Pons (tissue), 1 donor: ENCODE data around the gene ADAM17.

Experiments
- DNase-seq: peaks from one replicate; pipeline ENCODE4 v3.0.0-alpha.2; 2016; ENCODE audit warnings: low spot score

ADAM17 gene

DNA sequence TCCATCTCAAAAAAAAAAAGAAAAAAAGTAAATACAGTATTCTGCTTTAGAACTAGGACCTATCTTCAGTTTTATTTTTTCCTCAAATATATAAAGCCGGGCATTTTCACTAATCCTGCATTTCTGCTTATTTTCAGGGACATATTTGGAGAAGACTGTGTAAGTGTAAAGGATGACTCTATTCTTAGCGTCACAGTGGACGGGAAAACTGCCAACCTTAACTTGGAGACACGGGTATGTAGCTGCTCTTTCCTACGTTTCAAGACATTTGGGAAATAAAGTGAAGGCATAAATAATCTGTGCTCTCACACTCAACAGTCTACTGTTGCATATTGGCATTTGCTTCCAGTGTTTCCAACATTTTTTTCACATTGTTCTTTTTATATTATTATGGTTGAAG lies 84.4 kb downstream of the ADAM17 start:
- DNase-seq, result no peak

DNA sequence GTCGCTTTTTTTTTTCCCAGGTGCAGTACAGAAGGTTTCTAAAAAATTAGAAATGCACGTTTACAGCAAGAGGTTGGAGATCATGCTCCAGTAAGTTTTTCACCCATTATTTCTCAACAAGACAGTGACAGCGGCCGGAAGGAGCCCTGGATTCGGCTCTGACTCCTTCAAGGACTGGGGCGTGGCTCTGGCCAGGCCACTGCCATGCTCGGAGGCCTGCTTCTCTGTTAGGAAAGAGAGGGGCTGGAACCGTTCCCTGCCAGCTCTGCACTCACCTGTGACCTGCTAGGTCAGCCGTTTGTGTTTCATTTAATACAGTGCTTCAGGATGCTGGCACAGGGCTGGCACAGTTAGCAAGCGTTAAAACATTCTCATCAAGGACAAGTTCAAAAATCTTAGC lies 87.9 kb downstream of the ADAM17 start:
- DNase-seq, result no peak

DNA sequence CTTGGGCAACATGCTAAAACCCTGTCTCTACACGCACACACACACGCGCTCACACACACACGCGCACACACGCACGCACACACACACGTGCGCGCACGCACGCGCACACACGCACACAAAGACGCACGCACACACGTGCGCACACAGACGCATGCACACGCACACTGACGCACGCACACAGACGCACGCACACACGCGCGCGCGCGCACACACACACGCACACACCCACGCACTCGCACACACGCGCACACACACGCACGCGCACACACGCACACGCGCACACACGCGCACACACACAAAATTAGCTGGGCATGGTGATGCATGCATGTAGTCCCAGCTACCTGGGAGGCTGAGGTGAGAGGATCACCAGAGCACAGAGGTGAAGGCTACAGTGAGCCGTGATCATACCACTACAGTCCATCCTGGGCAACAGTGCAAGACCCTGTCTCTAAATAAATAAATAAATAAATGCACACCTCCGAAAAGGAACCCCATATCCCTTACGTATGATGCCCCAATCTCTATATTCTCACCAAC lies 89.4 kb downstream of the ADAM17 start:
- DNase-seq, result no peak

DNA sequence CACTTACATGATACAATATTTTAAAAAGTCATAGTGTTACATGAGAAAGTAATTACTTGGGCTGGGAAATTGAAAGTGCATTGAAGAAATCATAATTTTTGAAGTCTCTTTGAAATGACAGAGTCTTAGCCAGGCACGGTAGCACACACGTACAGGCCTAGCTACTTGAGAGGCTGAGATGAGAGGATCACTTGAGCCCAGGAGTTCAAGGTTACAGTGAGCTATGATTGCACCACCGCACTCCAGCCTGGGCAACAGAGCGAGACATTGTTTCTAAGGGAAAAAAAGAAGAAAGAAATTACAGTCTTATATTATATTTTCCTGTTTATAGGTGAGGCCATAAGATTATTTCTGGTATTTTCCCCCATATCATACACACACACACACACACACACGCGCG lies 90.5 kb downstream of the ADAM17 start:
- no peak for DNase-seq

GRCh38 chr2:9463698-9464034 lies 92.0 kb downstream of the ADAM17 start:
- no peak for DNase-seq

DNA sequence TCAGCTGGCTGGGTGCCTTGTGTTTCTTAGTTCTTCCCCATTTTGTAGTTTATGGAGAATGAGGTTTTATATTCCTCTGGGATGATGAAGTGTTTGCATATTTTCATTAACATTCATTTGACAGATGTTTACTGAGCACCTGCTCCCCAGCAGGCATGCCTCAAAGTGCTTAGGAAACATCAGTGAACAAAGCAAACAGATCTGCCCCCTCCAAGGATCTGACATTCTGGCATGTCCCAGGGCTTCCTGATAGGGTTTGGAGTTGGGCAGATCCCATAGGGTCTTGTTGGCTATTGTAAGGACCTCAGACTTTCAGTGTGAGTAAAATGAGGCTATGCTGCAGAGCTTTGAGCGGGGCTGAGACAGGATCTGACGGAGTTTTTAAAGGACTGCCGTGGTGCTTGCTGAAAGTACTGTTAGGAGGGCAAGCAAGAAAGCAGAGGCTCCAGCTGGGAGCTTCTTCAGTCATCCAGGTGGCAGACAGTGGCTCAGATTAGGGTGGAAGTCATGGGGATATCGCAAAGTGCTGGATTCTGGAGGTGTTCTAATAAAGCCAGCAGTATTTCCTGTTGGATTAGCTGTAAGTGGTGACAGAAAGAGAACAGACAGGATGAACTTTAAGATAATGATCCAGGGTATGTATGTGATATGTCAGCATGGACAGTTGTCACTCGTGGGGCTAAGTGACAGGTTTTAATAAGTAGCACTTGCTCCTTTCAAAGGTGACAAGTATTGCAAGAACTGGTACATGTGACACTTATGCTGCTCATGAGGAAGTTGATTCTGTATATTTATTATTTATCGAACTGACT lies 92.5 kb downstream of the ADAM17 start:
- DNase-seq, result no peak

- no peak for DNase-seq
Measured at GRCh38 chr2:9462313-9462712, 93.3 kb downstream of the ADAM17 start.

DNA sequence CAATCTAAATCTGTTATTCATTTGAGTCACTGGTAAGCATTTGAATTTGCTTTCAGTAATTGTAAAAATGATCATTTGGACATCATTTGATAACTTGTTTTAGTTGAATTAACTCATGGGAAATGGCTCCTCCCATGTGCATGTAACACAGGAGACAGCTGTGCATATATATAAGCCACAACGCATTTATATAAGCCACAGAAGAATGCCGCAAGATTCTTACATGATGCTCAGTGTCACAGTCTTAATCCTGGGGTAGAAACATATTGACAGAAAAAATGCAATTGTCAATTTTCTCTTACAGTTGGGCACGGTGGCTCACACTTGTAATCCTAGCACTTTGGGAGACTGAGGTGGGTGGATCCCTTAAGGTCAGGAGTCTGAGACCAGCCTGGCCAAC lies 94.6 kb downstream of the ADAM17 start:
- no peak for DNase-seq

DNA sequence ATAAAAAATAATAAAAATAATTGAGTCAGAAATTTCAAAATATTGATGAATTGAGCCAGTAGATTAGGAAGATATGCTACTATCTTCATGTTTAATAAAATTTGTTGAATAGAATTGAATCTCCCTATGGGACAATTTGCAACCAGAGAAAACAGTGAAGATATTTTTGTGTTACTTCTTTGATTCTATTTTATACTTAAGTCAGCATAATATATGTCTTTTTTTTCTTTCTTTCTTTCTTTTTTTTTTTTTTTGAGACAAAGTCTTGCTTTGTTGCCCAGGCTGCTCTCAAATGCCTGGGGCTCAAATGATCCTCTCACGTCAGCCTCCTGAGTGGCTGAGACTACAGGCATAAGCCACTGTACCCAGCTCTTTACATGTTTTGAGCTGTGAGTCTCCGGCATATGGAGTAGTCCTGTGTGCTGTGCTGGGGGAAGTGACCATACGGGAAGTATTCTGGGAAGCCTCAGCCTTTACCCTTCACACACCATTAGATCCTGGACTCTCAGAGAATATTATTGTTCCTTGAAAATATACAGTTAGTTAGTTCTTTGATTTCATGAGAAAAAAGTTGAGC lies 95.1 kb downstream of the ADAM17 start:
- DNase-seq, result no peak

GRCh38 chr2:9451231-9451630 lies 104.4 kb downstream of the ADAM17 start:
- no peak for DNase-seq

DNA sequence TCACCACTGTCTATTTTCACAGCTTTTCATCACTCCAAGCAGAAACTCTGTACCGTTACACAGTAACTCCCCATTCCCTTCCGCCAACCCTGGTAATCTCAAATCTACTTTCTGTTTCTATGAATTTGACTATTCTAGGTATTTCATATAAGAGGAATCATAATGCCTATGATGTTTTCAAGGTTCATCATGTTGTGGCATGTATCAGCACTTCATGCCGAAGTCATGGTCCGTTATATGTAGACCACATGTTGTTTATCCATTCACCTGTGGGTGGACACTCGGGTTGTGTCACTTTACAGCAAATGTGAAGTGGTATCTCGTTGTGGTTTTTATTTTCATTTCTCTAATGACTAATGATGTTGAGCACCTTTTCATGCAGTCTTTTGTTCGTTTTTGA lies 110.5 kb downstream of the ADAM17 start:
- DNase-seq, result no peak

- no peak for DNase-seq
Measured at GRCh38 chr2:9443526-9443925, 112.1 kb downstream of the ADAM17 start.

- DNase-seq, result peak; percentile 58
Measured at GRCh38 chr2:9441556-9441955, 114.1 kb downstream of the ADAM17 start.

DNA sequence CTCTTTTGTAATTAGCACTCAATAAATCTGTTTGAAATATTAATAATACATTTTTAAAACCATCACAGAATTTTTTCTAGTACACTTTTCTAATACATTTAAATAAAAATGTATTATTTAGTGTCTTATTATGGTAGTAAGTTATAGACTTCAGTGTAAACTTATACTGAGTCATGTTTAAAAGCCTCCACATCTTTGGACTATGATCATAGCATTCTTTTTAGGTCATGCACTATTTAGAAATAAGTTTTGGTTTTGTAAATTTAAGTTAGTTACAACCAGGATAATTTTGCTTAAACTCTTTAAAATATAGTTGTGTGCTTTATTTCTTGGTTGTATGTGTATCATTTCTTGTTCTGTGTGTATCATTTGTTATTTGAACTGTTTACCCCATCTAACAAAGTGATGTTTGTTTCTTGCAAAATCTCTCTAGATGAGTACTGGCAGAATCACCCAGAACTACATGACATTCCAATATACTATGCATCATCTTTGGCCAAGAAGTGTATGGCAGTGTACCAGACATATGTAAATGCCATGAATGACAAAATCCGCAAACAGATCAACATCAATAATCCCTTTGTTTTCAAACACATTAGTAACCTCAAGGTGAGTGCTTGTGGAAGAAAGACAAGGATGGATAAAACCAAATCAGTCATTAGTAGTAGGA lies 115.4 kb downstream of the ADAM17 start:
- DNase-seq, result peak; percentile 60

DNA sequence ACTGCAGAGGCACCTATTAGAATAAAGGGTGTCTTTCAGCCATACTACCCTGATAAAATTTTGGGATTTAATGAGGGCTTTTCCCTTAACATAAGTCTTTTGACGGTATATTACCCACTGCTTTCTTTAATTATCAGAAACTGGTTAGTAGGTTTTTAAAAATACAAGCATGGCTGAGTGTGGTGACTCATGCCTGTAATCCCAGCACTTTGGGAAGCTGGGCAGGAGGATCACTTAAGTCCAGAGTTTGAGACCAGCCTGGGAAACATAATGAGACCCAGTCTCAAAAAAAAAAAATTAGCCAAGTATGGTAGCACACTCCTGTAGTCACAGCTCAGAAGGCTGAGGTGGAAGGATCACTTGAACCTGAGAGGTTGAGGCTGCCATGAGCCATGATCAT lies 116.1 kb downstream of the ADAM17 start:
- no peak for DNase-seq
